Activated naive CD4-positive, alpha-beta T cell treated with anti-CD3 and anti-CD28 coated beads, Interleukin-2, amount 50 U/mL, for 24 hours (primary cell): Measurements from ENCODE around the gene SPECC1L.
"Not testable (repeated sequence)": the region's sequence is repeated elsewhere in the genome, so short reads cannot be mapped to it uniquely, and the experiment has no call there.

Experiments
- H3K27ac Mint-ChIP-seq: one replicate; pipeline ENCODE4 v1.8.0; 2021; ENCODE audit warnings: mild to moderate bottlenecking, mixed read lengths
- H3K27me3 Mint-ChIP-seq: one replicate; pipeline ENCODE4 v1.8.0; 2021; ENCODE audit warnings: mixed read lengths
- H3K36me3 Mint-ChIP-seq: one replicate; pipeline ENCODE4 v1.8.0; 2021; ENCODE audit warnings: mixed read lengths
- H3K4me1 Mint-ChIP-seq: one replicate; pipeline ENCODE4 v1.8.0; 2021; ENCODE audit warnings: mixed read lengths
- H3K4me3 Mint-ChIP-seq: one replicate; pipeline ENCODE4 v1.8.0; 2021; ENCODE audit warnings: mild to moderate bottlenecking, mixed read lengths
- H3K9me3 Mint-ChIP-seq: one replicate; pipeline ENCODE4 v1.8.0; 2021; ENCODE audit warnings: mixed read lengths

The SPECC1L gene

GRCh38 chr22:24291515-24292201 lies 21.0 kb downstream of the SPECC1L start:
- no peaks in the 10 kb centered on the region for H3K9me3 Mint-ChIP-seq
- H3K4me1 Mint-ChIP-seq = peaks cover 56% of the 10 kb centered on the region
- no peaks in the 10 kb centered on the region for H3K27me3 Mint-ChIP-seq
- no peak overlapping the region for H3K4me3 Mint-ChIP-seq
- no peaks in the 10 kb centered on the region for H3K36me3 Mint-ChIP-seq
- no peak overlapping the region for H3K27ac Mint-ChIP-seq

- not testable (repeated sequence) for H3K9me3 Mint-ChIP-seq, H3K27ac Mint-ChIP-seq, H3K27me3 Mint-ChIP-seq, H3K4me3 Mint-ChIP-seq, H3K36me3 Mint-ChIP-seq
- H3K4me1 Mint-ChIP-seq = peaks cover 51% of the 10 kb centered on the region
Measured at GRCh38 chr22:24292202-24292830, 21.7 kb downstream of the SPECC1L start.

- not testable (repeated sequence) for H3K27ac Mint-ChIP-seq, H3K4me3 Mint-ChIP-seq, H3K27me3 Mint-ChIP-seq, H3K36me3 Mint-ChIP-seq, H3K9me3 Mint-ChIP-seq
- peaks cover 52% of the 10 kb centered on the region for H3K4me1 Mint-ChIP-seq
Measured at GRCh38 chr22:24294913-24295312, 24.3 kb downstream of the SPECC1L start.

- not testable (repeated sequence) for H3K27ac Mint-ChIP-seq, H3K27me3 Mint-ChIP-seq, H3K4me3 Mint-ChIP-seq, H3K36me3 Mint-ChIP-seq, H3K9me3 Mint-ChIP-seq
- peaks cover 60% of the 10 kb centered on the region for H3K4me1 Mint-ChIP-seq
Measured at GRCh38 chr22:24298497-24299155, 28.0 kb downstream of the SPECC1L start.

GRCh38 chr22:24300522-24300921 lies 29.9 kb downstream of the SPECC1L start:
- not testable (repeated sequence) for H3K36me3 Mint-ChIP-seq, H3K27ac Mint-ChIP-seq, H3K27me3 Mint-ChIP-seq, H3K9me3 Mint-ChIP-seq, H3K4me3 Mint-ChIP-seq
- H3K4me1 Mint-ChIP-seq = peaks cover 78% of the 10 kb centered on the region

GRCh38 chr22:24302591-24302990 lies 32.0 kb downstream of the SPECC1L start:
- Mint-ChIP-seq H3K27ac (no peak overlapping the region), H3K4me3 (no peak overlapping the region), H3K4me1 (peaks cover 78% of the 10 kb centered on the region), H3K27me3 (no peaks in the 10 kb centered on the region), H3K9me3 (no peaks in the 10 kb centered on the region), H3K36me3 (peaks cover 9% of the 10 kb centered on the region)

- Mint-ChIP-seq H3K27me3 (no peaks in the 10 kb centered on the region), H3K36me3 (peaks cover 9% of the 10 kb centered on the region), H3K9me3 (no peaks in the 10 kb centered on the region), H3K4me1 (peaks cover 77% of the 10 kb centered on the region), H3K27ac (no peak overlapping the region), H3K4me3 (peak overlapping the region; percentile 8)
Measured at GRCh38 chr22:24303007-24303406, 32.4 kb downstream of the SPECC1L start.

GRCh38 chr22:24304062-24304675 lies 33.5 kb downstream of the SPECC1L start:
- H3K4me1 Mint-ChIP-seq = peaks cover 69% of the 10 kb centered on the region
- H3K4me3 Mint-ChIP-seq = no peak overlapping the region
- no peaks in the 10 kb centered on the region for H3K27me3 Mint-ChIP-seq
- H3K36me3 Mint-ChIP-seq = peaks cover 10% of the 10 kb centered on the region
- no peak overlapping the region for H3K27ac Mint-ChIP-seq
- no peaks in the 10 kb centered on the region for H3K9me3 Mint-ChIP-seq

- peak overlapping the region; percentile 6 for H3K27ac Mint-ChIP-seq
Measured at GRCh38 chr22:24305260-24305692, 34.6 kb downstream of the SPECC1L start.

GRCh38 chr22:24310969-24311368 lies 40.3 kb downstream of the SPECC1L start:
- no peak overlapping the region for H3K4me3 Mint-ChIP-seq
- H3K9me3 Mint-ChIP-seq = no peaks in the 10 kb centered on the region
- H3K36me3 Mint-ChIP-seq = peaks cover 14% of the 10 kb centered on the region
- H3K4me1 Mint-ChIP-seq = peaks cover 21% of the 10 kb centered on the region
- H3K27me3 Mint-ChIP-seq = no peaks in the 10 kb centered on the region
- H3K27ac Mint-ChIP-seq = no peak overlapping the region

More at GRCh38 chr22:24305260-24305692, 34.6 kb downstream of the SPECC1L start:
- Mint-ChIP-seq H3K9me3 (no peaks in the 10 kb centered on the region), H3K27me3 (no peaks in the 10 kb centered on the region), H3K36me3 (peaks cover 14% of the 10 kb centered on the region), H3K4me1 (peaks cover 69% of the 10 kb centered on the region), H3K4me3 (peak overlapping the region; percentile 12)

- Mint-ChIP-seq H3K4me1 (peaks cover 5% of the 10 kb centered on the region), H3K36me3 (peaks cover 7% of the 10 kb centered on the region), H3K27ac (peak overlapping the region; percentile 42), H3K27me3 (no peaks in the 10 kb centered on the region), H3K4me3 (no peak overlapping the region), H3K9me3 (no peaks in the 10 kb centered on the region)
Measured at GRCh38 chr22:24315367-24315966, 44.8 kb downstream of the SPECC1L start.

- not testable (repeated sequence) for H3K4me3 Mint-ChIP-seq, H3K9me3 Mint-ChIP-seq, H3K27me3 Mint-ChIP-seq, H3K4me1 Mint-ChIP-seq, H3K27ac Mint-ChIP-seq
- peaks cover 10% of the 10 kb centered on the region for H3K36me3 Mint-ChIP-seq
Measured at GRCh38 chr22:24316264-24316663, 45.6 kb downstream of the SPECC1L start.

- H3K27ac Mint-ChIP-seq, H3K4me1 Mint-ChIP-seq, H3K9me3 Mint-ChIP-seq, H3K4me3 Mint-ChIP-seq, H3K27me3 Mint-ChIP-seq: not testable (repeated sequence)
- peaks cover 10% of the 10 kb centered on the region for H3K36me3 Mint-ChIP-seq
Measured at GRCh38 chr22:24317511-24317910, 46.9 kb downstream of the SPECC1L start.

GRCh38 chr22:24319451-24319850 lies 48.8 kb downstream of the SPECC1L start:
- H3K27ac Mint-ChIP-seq = no peak overlapping the region
- H3K27me3 Mint-ChIP-seq = no peaks in the 10 kb centered on the region
- H3K4me3 Mint-ChIP-seq = no peak overlapping the region
- H3K9me3 Mint-ChIP-seq = no peaks in the 10 kb centered on the region
- H3K4me1 Mint-ChIP-seq = peaks cover 14% of the 10 kb centered on the region
- H3K36me3 Mint-ChIP-seq = peaks cover 11% of the 10 kb centered on the region

GRCh38 chr22:24321999-24322398 lies 51.4 kb downstream of the SPECC1L start:
- Mint-ChIP-seq H3K4me3 (no peak overlapping the region), H3K4me1 (peaks cover 25% of the 10 kb centered on the region), H3K36me3 (peaks cover 12% of the 10 kb centered on the region), H3K27me3 (no peaks in the 10 kb centered on the region), H3K9me3 (no peaks in the 10 kb centered on the region), H3K27ac (peak overlapping the region; percentile 1)
